Upper lobe of right lung (tissue), 1 donor: ENCODE measurements around the gene ELFN2. TPM values are rescaled to one million over a fixed set of nuclear protein-coding genes. Genes with fewer than 3 reads are reported as not detected.

ENCODE experiments used
- ATAC-seq: fragments of 200-7000 bp; cut with Tn5 transposase; one replicate; pipeline ENCODE4 v1.9.1; 2020; ENCODE audit warnings: mild to moderate bottlenecking, moderate library complexity
- DNase-seq: peaks from one replicate; pipeline ENCODE4 v3.0.0-alpha.2; 2020
- H3K27ac ChIP-seq: fragments of 200-600 bp; one replicate; pipeline ENCODE4 v1.8.0; 2022
- H3K27me3 ChIP-seq: fragments of 200-600 bp; one replicate; pipeline ENCODE4 v1.8.0; 2022; ENCODE audit warnings: mild to moderate bottlenecking
- H3K36me3 ChIP-seq: fragments of 200-600 bp; one replicate; pipeline ENCODE4 v1.8.0; 2022
- H3K4me1 ChIP-seq: fragments of 200-600 bp; one replicate; pipeline ENCODE4 v1.8.0; 2022
- H3K4me3 ChIP-seq: fragments of 200-600 bp; one replicate; pipeline ENCODE4 v1.8.0; 2022; ENCODE audit warnings: mild to moderate bottlenecking
- H3K9me3 ChIP-seq: fragments of 200-600 bp; one replicate; pipeline ENCODE4 v1.8.0; 2022
- intact Hi-C: fragments of 100-400 bp; cut with DNase I; formaldehyde crosslinking; loops from one replicate; pipeline ENCODE4 v1.11.0; 2022
- total RNA-seq: library from RNA; stranded (reverse); fragmentation: NEBNext Ultra II Directional; extraction: Animal tissue kit (Norgen Biotek cat#: 25700); gene quantifications from one replicate; pipeline ENCODE4 v1.2.1, GENCODE V29; 2021
- TF ChIP-seq, protein P1 (sequence below): fragments of 200-600 bp; IDR thresholded peaks from one replicate; pipeline ENCODE4 v1.8.0; 2022; ENCODE audit warnings: antibody characterized with exemption
- donor health status: DM: no; HTN: yes; CAD: no; lungs with severe emphysema.

Gene ELFN2
- total RNA-seq, 1 donor from 2014 or later: 0.72 TPM

DNA sequence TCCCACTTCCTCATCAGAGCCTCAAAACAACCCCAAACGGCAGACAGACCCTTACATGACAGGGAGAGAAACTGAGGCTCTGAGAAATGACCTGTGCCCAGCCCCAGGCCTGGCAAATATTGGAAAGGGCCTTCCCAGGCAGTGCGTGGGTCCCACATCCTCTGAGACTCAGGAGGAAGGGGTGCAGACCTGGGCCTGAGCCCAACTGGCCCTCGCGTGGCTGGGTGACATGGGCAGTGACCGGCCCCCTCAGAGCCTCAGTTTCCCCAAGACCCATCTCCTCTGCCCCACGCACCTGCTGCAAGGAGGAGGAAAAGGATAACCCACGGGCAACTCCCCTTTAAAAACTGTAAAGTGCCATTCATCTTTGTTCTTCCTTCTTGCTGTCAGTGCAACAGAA lies 35.6 kb downstream of the ELFN2 start:
- no peaks in the 10 kb centered on the region for H3K36me3 ChIP-seq
- ATAC-seq (no peak), DNase-seq (no peak)
- TF ChIP-seq, protein P1, sequence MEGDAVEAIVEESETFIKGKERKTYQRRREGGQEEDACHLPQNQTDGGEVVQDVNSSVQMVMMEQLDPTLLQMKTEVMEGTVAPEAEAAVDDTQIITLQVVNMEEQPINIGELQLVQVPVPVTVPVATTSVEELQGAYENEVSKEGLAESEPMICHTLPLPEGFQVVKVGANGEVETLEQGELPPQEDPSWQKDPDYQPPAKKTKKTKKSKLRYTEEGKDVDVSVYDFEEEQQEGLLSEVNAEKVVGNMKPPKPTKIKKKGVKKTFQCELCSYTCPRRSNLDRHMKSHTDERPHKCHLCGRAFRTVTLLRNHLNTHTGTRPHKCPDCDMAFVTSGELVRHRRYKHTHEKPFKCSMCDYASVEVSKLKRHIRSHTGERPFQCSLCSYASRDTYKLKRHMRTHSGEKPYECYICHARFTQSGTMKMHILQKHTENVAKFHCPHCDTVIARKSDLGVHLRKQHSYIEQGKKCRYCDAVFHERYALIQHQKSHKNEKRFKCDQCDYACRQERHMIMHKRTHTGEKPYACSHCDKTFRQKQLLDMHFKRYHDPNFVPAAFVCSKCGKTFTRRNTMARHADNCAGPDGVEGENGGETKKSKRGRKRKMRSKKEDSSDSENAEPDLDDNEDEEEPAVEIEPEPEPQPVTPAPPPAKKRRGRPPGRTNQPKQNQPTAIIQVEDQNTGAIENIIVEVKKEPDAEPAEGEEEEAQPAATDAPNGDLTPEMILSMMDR: no peak
- H3K27ac ChIP-seq: no peak overlapping the region
- peaks cover 7% of the 10 kb centered on the region for H3K27me3 ChIP-seq
- H3K4me1 ChIP-seq: no peaks in the 10 kb centered on the region
- no peaks in the 10 kb centered on the region for H3K9me3 ChIP-seq
- no peak overlapping the region for H3K4me3 ChIP-seq
- intact Hi-C loops: no loop called here

- TF ChIP-seq, protein P1: no peak
- ATAC-seq: no peak
- no peak for DNase-seq
- Histone ChIP-seq H3K27ac (no peak overlapping the region), H3K4me1 (no peaks in the 10 kb centered on the region), H3K27me3 (peaks cover 7% of the 10 kb centered on the region), H3K36me3 (no peaks in the 10 kb centered on the region), H3K9me3 (no peaks in the 10 kb centered on the region), H3K4me3 (no peak overlapping the region)
- intact Hi-C loops: no loop called here
These were observed 37.2 kb downstream of the ELFN2 start for GRCh38 chr22:37390075-37390474.

DNA sequence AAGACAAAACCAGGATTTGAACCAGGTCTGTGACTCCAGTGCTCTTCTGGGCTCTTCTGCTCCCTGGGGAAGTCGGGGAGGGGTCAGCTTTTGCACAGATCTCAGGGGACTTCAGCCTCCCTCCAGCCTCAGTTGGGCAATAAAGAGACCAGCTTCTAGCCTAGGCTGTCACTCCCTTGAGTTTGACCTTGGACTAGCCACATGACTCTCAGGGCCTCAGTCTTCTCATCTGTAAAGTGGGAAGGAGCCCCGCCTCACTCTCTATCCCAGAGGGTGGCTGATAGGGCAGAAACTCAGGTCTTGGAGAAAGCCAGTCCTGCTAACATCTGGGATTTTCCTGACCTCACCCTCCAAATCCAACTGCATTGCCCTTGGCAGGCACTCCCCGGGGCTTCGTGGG lies 38.7 kb downstream of the ELFN2 start:
- peaks cover 7% of the 10 kb centered on the region for H3K27me3 ChIP-seq
- ATAC-seq (no peak), DNase-seq (no peak)
- no peak overlapping the region for H3K27ac ChIP-seq
- no peak overlapping the region for H3K4me3 ChIP-seq
- no peaks in the 10 kb centered on the region for H3K36me3 ChIP-seq
- intact Hi-C loops: no loop called here
- no peaks in the 10 kb centered on the region for H3K9me3 ChIP-seq
- H3K4me1 ChIP-seq: no peaks in the 10 kb centered on the region
- TF ChIP-seq, protein P1: no peak

- no peaks in the 10 kb centered on the region for H3K9me3 ChIP-seq
- TF ChIP-seq, protein P1: no peak
- H3K4me1 ChIP-seq: no peaks in the 10 kb centered on the region
- no peak overlapping the region for H3K27ac ChIP-seq
- intact Hi-C loops: no loop called here
- H3K4me3 ChIP-seq: no peak overlapping the region
- H3K27me3 ChIP-seq: peaks cover 7% of the 10 kb centered on the region
- DNase-seq (no peak), ATAC-seq (no peak)
- H3K36me3 ChIP-seq: no peaks in the 10 kb centered on the region
These were observed 39.5 kb downstream of the ELFN2 start for GRCh38 chr22:37387793-37388192.

DNA sequence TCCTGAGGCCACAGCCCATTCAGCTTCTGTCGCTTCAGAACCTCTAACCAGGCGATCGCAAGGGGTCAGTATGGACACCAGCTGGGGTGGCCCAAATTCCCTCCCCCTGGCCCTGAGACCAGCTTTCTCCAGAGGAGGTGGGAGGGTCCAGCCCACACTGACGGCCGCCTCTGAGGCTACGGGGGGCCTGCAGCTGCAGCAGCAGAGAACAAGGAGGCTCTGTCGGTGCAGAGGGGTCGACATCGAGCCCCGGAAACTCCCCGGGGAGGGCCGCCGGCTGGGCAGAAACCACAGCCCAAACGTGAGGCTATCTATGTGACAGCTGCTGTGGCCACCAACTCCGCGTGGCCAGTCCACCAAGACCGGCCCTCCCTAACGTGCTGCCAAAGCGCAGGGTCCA lies 40.8 kb downstream of the ELFN2 start:
- Histone ChIP-seq H3K36me3 (no peaks in the 10 kb centered on the region), H3K4me1 (no peaks in the 10 kb centered on the region), H3K27ac (no peak overlapping the region), H3K27me3 (peaks cover 7% of the 10 kb centered on the region), H3K4me3 (no peak overlapping the region), H3K9me3 (no peaks in the 10 kb centered on the region)
- ATAC-seq (no peak), DNase-seq (no peak)
- TF ChIP-seq, protein P1: no peak
- intact Hi-C loops: no loop called here

GRCh38 chr22:37384691-37385090 lies 42.6 kb downstream of the ELFN2 start:
- H3K36me3 ChIP-seq: no peaks in the 10 kb centered on the region
- no peak for ATAC-seq
- H3K27me3 ChIP-seq: peaks cover 18% of the 10 kb centered on the region
- TF ChIP-seq, protein P1: no peak
- no peaks in the 10 kb centered on the region for H3K4me1 ChIP-seq
- no peak overlapping the region for H3K27ac ChIP-seq
- no peak overlapping the region for H3K4me3 ChIP-seq
- no peak for DNase-seq
- no peaks in the 10 kb centered on the region for H3K9me3 ChIP-seq
- intact Hi-C loops: no loop called here
